GM06990 (cell line): ENCODE results near the gene TRRAP.

Experiments
- DNase-seq: peaks from one replicate; pipeline ENCODE4 v3.0.0-alpha.2; 2011; ENCODE audit not compliant: insufficient read length; ENCODE audit errors: extremely low read depth
- H3K27me3 ChIP-seq: replicated peaks from 2 replicates; pipeline ENCODE4 v1.6.0; 2011; ENCODE audit warnings: low read length; ENCODE audit not compliant: control insufficient read depth, insufficient read depth
- H3K36me3 ChIP-seq: 2 replicates; pipeline ENCODE4 v1.5.1; 2011; ENCODE audit warnings: low read length; ENCODE audit not compliant: control insufficient read depth, insufficient read depth
- H3K4me3 ChIP-seq: replicated peaks from 2 replicates; pipeline ENCODE4 v1.5.1; 2011; ENCODE audit warnings: low read depth, mild to moderate bottlenecking, control low read depth, low read length
- CTCF ChIP-seq: IDR thresholded peaks from 2 replicates; pipeline ENCODE4 v1.5.1; 2011; ENCODE audit warnings: low read length, control low read depth, mild to moderate bottlenecking, inconsistent platforms; ENCODE audit not compliant: insufficient read depth, poor library complexity, severe bottlenecking

The TRRAP gene

GRCh38 chr7:98968621-98969020 lies 90.3 kb downstream of the TRRAP start:
- no peak for TF ChIP-seq CTCF
- peaks cover 51% of the 10 kb centered on the region for H3K36me3 ChIP-seq
- no peaks in the 10 kb centered on the region for H3K27me3 ChIP-seq
- no peak overlapping the region for H3K4me3 ChIP-seq
- DNase-seq, result no peak

DNA sequence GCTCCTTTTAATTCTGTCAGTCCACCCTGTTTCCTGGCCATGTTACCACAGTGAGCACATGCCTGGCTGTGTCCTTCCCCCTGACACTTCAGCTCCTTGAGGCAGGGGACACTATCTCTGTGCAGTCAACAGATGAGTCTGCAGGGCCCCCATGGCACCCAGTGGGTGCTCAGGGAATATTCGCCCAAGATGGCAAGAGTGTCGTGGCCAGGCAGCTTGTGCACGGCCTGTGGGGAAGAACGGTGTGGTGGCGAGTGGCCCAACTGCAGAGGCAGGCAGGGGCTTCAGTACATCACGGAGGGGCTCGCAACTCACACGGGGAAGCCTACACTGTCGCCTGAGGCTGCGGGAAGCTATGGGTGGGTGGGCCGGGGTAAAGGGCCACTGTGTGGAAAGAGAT lies 91.1 kb downstream of the TRRAP start:
- no peak for TF ChIP-seq CTCF
- Histone ChIP-seq H3K27me3 (no peaks in the 10 kb centered on the region), H3K4me3 (no peak overlapping the region), H3K36me3 (peaks cover 58% of the 10 kb centered on the region)
- no peak for DNase-seq

DNA sequence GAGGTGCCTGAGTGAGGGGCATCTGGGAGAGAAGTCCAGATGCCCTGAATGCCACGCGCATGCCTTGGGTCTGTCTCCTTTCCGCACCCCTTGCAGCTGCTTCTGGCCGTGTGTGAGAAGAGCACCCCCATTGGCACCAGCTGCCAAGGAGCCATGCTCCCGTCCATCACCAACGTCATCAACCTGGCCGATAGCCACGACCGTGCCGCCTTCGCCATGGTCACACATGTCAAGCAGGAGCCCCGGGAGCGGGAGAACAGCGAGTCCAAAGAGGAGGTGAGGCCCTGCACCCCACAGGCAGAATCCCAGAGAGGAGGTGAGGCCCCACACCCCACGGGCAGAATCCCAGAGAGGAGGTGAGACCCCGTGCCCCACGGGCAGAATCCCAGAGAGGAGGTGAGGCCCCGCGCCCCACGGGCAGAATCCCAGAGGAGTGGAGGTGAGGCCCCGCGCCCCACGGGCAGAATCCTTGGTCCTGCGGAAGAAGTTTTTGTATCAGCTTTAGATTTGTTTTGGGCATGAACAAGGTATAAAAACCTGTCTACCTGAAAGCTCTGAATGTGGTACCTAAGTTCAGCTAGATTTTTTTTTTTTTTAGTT lies 91.8 kb downstream of the TRRAP start:
- Histone ChIP-seq H3K4me3 (no peak overlapping the region), H3K36me3 (peaks cover 56% of the 10 kb centered on the region), H3K27me3 (no peaks in the 10 kb centered on the region)
- DNase-seq, result no peak
- no peak for TF ChIP-seq CTCF

GRCh38 chr7:98970805-98971204 lies 92.5 kb downstream of the TRRAP start:
- Histone ChIP-seq H3K27me3 (no peaks in the 10 kb centered on the region), H3K4me3 (no peak overlapping the region), H3K36me3 (peaks cover 55% of the 10 kb centered on the region)
- no peak for DNase-seq
- no peak for TF ChIP-seq CTCF

GRCh38 chr7:98974205-98974604 lies 95.9 kb downstream of the TRRAP start:
- DNase-seq, result no peak
- H3K27me3 ChIP-seq, result no peaks in the 10 kb centered on the region
- H3K4me3 ChIP-seq, result no peak overlapping the region
- no peak for TF ChIP-seq CTCF
- H3K36me3 ChIP-seq, result peaks cover 62% of the 10 kb centered on the region
